Measurements from ENCODE around the gene MCC. TPM values are rescaled to one million over a fixed set of nuclear protein-coding genes. Genes with fewer than 3 reads are reported as not detected.

MCC gene
- total RNA-seq, 1 experiment from 2014 or later, result 7.1 TPM

- Histone ChIP-seq H4K20me1 (ENCODE audit: low read length) (no peaks in the 10 kb centered on the region), H3K9me2 (replicated peaks; ENCODE audit: low read length) (no peaks in the 10 kb centered on the region), H3K27ac (ENCODE audit: low read length) (no peak overlapping the region), H3K9ac (ENCODE audit: low read length) (no peak overlapping the region), H3K79me2 (ENCODE audit: low read length) (no peaks in the 10 kb centered on the region), H3K36me3 (ENCODE audit: low read depth, low read length) (no peaks in the 10 kb centered on the region), H3K9me3 (ENCODE audit: low read length) (peaks cover 6% of the 10 kb centered on the region; the same call in 1 of the 2 replicates), H3F3A (ENCODE audit: low read length, unreplicated experiment) (no peaks in the 10 kb centered on the region), H3K27me3 (ENCODE audit: low read length) (no peaks in the 10 kb centered on the region), H3K4me3 (ENCODE audit: low read length) (no peak overlapping the region), H3K4me1 (ENCODE audit: insufficient read depth, low read length) (peaks cover 9% of the 10 kb centered on the region; the same call in 1 of the 2 replicates), H3K4me2 (ENCODE audit: low read length) (peak overlapping the region; percentile 47), H2AFZ (ENCODE audit: low read length) (0 out of 2 replicates have a peak overlapping the region, but pooled peaks have one; percentile 9)
- no TSS peak for BruUV-seq (replicated peaks)
- ChIA-PET POLR2A (ENCODE audit: unreplicated experiment) (no interaction called here), CTCF (interaction anchor here (0.5 kb wide), 1 partner anchor 165 kb away, joined by 3 read pairs; no protein-coding TSS in a partner anchor)
- intact Hi-C loops (cut with micrococcal nuclease), result no loop called here
- TF ChIP-seq EZH2phosphoT487 (IDR thresholded peaks at IDR 0.05; ENCODE audit: borderline replicate concordance, low read length) (no peak), CTCF (conservative IDR thresholded peaks at IDR 0.05; ENCODE audit: low read depth, low read length) (no peak), EZH2 (IDR thresholded peaks at IDR 0.05; ENCODE audit: low read length, unreplicated experiment) (no peak)
- DNase-seq (peak; percentile 57), ATAC-seq (peak; percentile 91)
Measured at GRCh38 chr5:113495422-113495841, 7.2 kb upstream of the MCC start.

- H3K27ac ChIP-seq (ENCODE audit: low read length), result no peak overlapping the region
- no TSS peak for BruUV-seq (replicated peaks)
- DNase-seq, result no peak
- H3K4me2 ChIP-seq (ENCODE audit: low read length), result no peak overlapping the region
- H4K20me1 ChIP-seq (ENCODE audit: low read length), result no peaks in the 10 kb centered on the region
- ATAC-seq, result no peak
- TF ChIP-seq EZH2phosphoT487 (IDR thresholded peaks at IDR 0.05; ENCODE audit: borderline replicate concordance, low read length) (no peak), EZH2 (IDR thresholded peaks at IDR 0.05; ENCODE audit: low read length, unreplicated experiment) (no peak), CTCF (conservative IDR thresholded peaks at IDR 0.05; ENCODE audit: low read depth, low read length) (no peak)
- intact Hi-C loops (cut with micrococcal nuclease), result no loop called here
- no peaks in the 10 kb centered on the region for H3K36me3 ChIP-seq (ENCODE audit: low read depth, low read length)
- H3K9ac ChIP-seq (ENCODE audit: low read length), result no peak overlapping the region
- no peaks in the 10 kb centered on the region for H3K79me2 ChIP-seq (ENCODE audit: low read length)
- H3K27me3 ChIP-seq (ENCODE audit: low read length), result no peaks in the 10 kb centered on the region
- no peaks in the 10 kb centered on the region for H3K9me2 ChIP-seq (replicated peaks; ENCODE audit: low read length)
- ChIA-PET CTCF (no interaction called here), POLR2A (ENCODE audit: unreplicated experiment) (no interaction called here)
- peaks cover 11% of the 10 kb centered on the region for H3K9me3 ChIP-seq (ENCODE audit: low read length)
- H2AFZ ChIP-seq (ENCODE audit: low read length), result no peak overlapping the region
- no peaks in the 10 kb centered on the region for H3F3A ChIP-seq (ENCODE audit: low read length, unreplicated experiment)
- peaks cover 22% of the 10 kb centered on the region for H3K4me1 ChIP-seq (ENCODE audit: insufficient read depth, low read length)
- H3K4me3 ChIP-seq (ENCODE audit: low read length), result no peak overlapping the region
Measured at GRCh38 chr5:113493446-113493845, 5.2 kb upstream of the MCC start.

- ATAC-seq, result no peak
- TF ChIP-seq CTCF (conservative IDR thresholded peaks at IDR 0.05; ENCODE audit: low read depth, low read length) (no peak), EZH2 (IDR thresholded peaks at IDR 0.05; ENCODE audit: low read length, unreplicated experiment) (no peak), EZH2phosphoT487 (IDR thresholded peaks at IDR 0.05; ENCODE audit: borderline replicate concordance, low read length) (no peak)
- Histone ChIP-seq H2AFZ (ENCODE audit: low read length) (no peak overlapping the region), H3K4me2 (ENCODE audit: low read length) (no peak overlapping the region), H4K20me1 (ENCODE audit: low read length) (no peaks in the 10 kb centered on the region), H3K9ac (ENCODE audit: low read length) (no peak overlapping the region), H3K9me2 (replicated peaks; ENCODE audit: low read length) (no peaks in the 10 kb centered on the region), H3F3A (ENCODE audit: low read length, unreplicated experiment) (no peaks in the 10 kb centered on the region), H3K9me3 (ENCODE audit: low read length) (peaks cover 11% of the 10 kb centered on the region), H3K4me1 (ENCODE audit: insufficient read depth, low read length) (peaks cover 22% of the 10 kb centered on the region), H3K36me3 (ENCODE audit: low read depth, low read length) (no peaks in the 10 kb centered on the region), H3K79me2 (ENCODE audit: low read length) (no peaks in the 10 kb centered on the region), H3K4me3 (ENCODE audit: low read length) (no peak overlapping the region), H3K27me3 (ENCODE audit: low read length) (peaks cover 13% of the 10 kb centered on the region; the same call in 1 of the 2 replicates), H3K27ac (ENCODE audit: low read length) (no peak overlapping the region)
- no peak for DNase-seq
- ChIA-PET CTCF (no interaction called here), POLR2A (ENCODE audit: unreplicated experiment) (no interaction called here)
- intact Hi-C loops (cut with micrococcal nuclease), result no loop called here
- BruUV-seq (replicated peaks), result no TSS peak
Measured at GRCh38 chr5:113491022-113491421, 2.8 kb upstream of the MCC start.

Measured in PC-3 (cell line).